GM12873 (cell line): ENCODE measurements around the gene SNX8.

Experiments used
- CTCF ChIP-seq: IDR thresholded peaks from 2 replicates; pipeline ENCODE4 v1.5.1; 2012; ENCODE audit warnings: low read depth, mild to moderate bottlenecking, moderate library complexity, low read length, control low read depth; ENCODE audit not compliant: insufficient read depth; ENCODE audit errors: missing control alignments

SNX8 gene

GRCh38 chr7:2219136-2219535 lies 95.1 kb downstream of the SNX8 start:
- no peak for TF ChIP-seq CTCF

- TF ChIP-seq CTCF, result no peak
Observed at GRCh38 chr7:2218444-2218785, 95.8 kb downstream of the SNX8 start.

GRCh38 chr7:2217716-2218443 lies 96.4 kb downstream of the SNX8 start:
- no peak for TF ChIP-seq CTCF

- no peak for TF ChIP-seq CTCF
Observed at GRCh38 chr7:2217206-2217605, 97.0 kb downstream of the SNX8 start.

GRCh38 chr7:2215851-2216250 lies 98.4 kb downstream of the SNX8 start:
- no peak for TF ChIP-seq CTCF

- TF ChIP-seq CTCF, result no peak
Observed at GRCh38 chr7:2214636-2215035, 99.6 kb downstream of the SNX8 start.

- TF ChIP-seq CTCF, result no peak
Observed at GRCh38 chr7:2213551-2214215, 100.6 kb downstream of the SNX8 start.
